ENCODE results near the gene LNP1.

GRCh38 chr3:100429187-100429716, 27.9 kb downstream of the LNP1 start:
- TF ChIP-seq CTCF (conservative IDR thresholded peaks at IDR 0.05; ENCODE audit: low read length) (no peak), EZH2phosphoT487 (IDR thresholded peaks at IDR 0.05; ENCODE audit: borderline replicate concordance, low read depth, low read length) (no peak)

All from OCI-LY7 (cell line).